ENCODE data around the gene TNFSF8. TPM values are rescaled to one million over a fixed set of nuclear protein-coding genes. Genes with fewer than 3 reads are reported as not detected.

Gene TNFSF8
- total and polyA plus RNA-seq, 2 of the 4 experiments (the other 2 are of a cell fraction), result not detected

DNA sequence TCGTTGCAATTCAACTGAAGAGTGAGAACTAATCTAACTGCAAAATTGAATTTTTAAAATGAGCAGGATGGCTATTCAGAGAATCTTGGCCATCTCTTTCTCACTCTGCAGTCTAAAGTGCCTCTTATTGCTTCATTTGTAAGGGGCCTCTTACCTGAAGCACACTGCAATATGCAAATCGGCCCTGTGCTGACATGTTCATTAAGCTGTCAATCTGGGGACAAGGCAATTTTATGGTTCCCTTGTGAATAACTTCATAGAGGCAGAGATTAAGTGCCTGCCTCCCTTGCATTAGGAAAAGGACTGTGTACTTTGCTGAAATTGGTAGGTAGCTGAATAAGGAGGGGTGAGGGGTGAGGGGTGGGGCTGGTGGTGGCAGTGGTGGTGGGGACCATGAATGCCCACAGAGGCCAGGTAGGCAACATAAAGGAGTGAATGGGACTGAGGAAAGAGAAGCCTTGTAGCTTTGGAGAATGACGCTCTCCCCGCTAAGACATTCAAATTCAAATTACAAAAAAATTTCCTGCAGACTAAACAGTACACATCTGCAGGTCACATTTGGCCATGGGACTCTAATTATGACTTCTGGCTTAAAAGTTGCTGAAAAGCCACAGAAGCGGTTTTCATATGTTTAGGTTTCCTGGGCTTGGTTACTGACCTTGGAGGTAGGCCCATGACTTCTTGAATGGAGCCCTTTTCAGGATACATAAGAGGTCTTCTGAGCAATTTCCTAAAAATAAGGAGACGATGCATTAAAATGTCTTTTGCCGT, 25.0 kb downstream of the TNFSF8 start:
- no peak for ATAC-seq (ENCODE audit: low read depth)
- intact Hi-C loops (cut with micrococcal nuclease), result loop anchor here (10.0 kb wide), 2 partner anchors 471 to 501 kb away; no protein-coding TSS in a partner anchor
- H2BK20ac ChIP-seq (ENCODE audit: low read depth, low read length), result no peak overlapping the region
- H3K36me3 ChIP-seq (ENCODE audit: control insufficient read depth, insufficient read depth, low read length), result no peaks in the 10 kb centered on the region
- no peak overlapping the region for H3K4me2 ChIP-seq (ENCODE audit: low read depth, low read length)
- CTCF ChIA-PET, result interaction anchor here (1.7 to 2.6 kb wide), 5 partner anchors 10 to 252 kb away, joined by 5 to 19 read pairs (median 7); no protein-coding TSS in a partner anchor
- H2BK15ac ChIP-seq (ENCODE audit: low read depth, low read length), result no peak overlapping the region
- no peak overlapping the region for H2AFZ ChIP-seq (replicated peaks; ENCODE audit: low read length, poor library complexity)
- no peaks in the 10 kb centered on the region for H3K9me3 ChIP-seq (ENCODE audit: control insufficient read depth, insufficient read depth, low read length)
- peaks cover 3% of the 10 kb centered on the region; the same call in 1 of the 2 replicates for H4K20me1 ChIP-seq (ENCODE audit: insufficient read depth, low read length)
- no peak overlapping the region for H3K9ac ChIP-seq (ENCODE audit: low read depth, low read length)
- H3K14ac ChIP-seq (replicated peaks; ENCODE audit: low read depth, low read length), result no peak overlapping the region
- H2AK5ac ChIP-seq (ENCODE audit: low read depth, low read length), result no peak overlapping the region
- H3K4me3 ChIP-seq (ENCODE audit: insufficient read depth, low read depth, low read length), result no peak overlapping the region
- no peak overlapping the region for H2AK9ac ChIP-seq (replicated peaks; ENCODE audit: low read depth, low read length, poor library complexity)
- H2BK120ac ChIP-seq (ENCODE audit: low read depth, low read length), result no peak overlapping the region
- no peak overlapping the region for H3K4ac ChIP-seq (ENCODE audit: low read depth, low read length)
- POLR2A ChIA-PET (ENCODE audit: unreplicated experiment), result no interaction called here
- no peak overlapping the region for H2BK5ac ChIP-seq (ENCODE audit: low read depth, low read length, poor library complexity, severe bottlenecking)
- no TSS peak for BruUV-seq (replicated peaks)
- TF ChIP-seq MXI1 (IDR thresholded peaks at IDR 0.05; ENCODE audit: borderline replicate concordance, low read depth, low read length) (no peak), FOS (IDR thresholded peaks at IDR 0.05; ENCODE audit: low read depth, low read length) (no peak), RAD21 (IDR thresholded peaks at IDR 0.05; ENCODE audit: low read length) (no peak), NFE2L2 (IDR thresholded peaks at IDR 0.05; ENCODE audit: low read depth, low read length) (no peak), CHD1 (IDR thresholded peaks at IDR 0.05; ENCODE audit: low read depth, low read length) (no peak), POLR2A (IDR thresholded peaks at IDR 0.05; ENCODE audit: low read depth, low read length) (no peak), SMC3 (IDR thresholded peaks at IDR 0.05; ENCODE audit: low read depth, low read length) (no peak), RCOR1 (IDR thresholded peaks at IDR 0.05; ENCODE audit: insufficient replicate concordance, low read length) (no peak), MAZ (IDR thresholded peaks at IDR 0.05; ENCODE audit: borderline replicate concordance, low read depth, low read length) (no peak), CEBPB (IDR thresholded peaks at IDR 0.05; ENCODE audit: low read depth, low read length) (no peak)
- TF ChIP-seq, protein P1, sequence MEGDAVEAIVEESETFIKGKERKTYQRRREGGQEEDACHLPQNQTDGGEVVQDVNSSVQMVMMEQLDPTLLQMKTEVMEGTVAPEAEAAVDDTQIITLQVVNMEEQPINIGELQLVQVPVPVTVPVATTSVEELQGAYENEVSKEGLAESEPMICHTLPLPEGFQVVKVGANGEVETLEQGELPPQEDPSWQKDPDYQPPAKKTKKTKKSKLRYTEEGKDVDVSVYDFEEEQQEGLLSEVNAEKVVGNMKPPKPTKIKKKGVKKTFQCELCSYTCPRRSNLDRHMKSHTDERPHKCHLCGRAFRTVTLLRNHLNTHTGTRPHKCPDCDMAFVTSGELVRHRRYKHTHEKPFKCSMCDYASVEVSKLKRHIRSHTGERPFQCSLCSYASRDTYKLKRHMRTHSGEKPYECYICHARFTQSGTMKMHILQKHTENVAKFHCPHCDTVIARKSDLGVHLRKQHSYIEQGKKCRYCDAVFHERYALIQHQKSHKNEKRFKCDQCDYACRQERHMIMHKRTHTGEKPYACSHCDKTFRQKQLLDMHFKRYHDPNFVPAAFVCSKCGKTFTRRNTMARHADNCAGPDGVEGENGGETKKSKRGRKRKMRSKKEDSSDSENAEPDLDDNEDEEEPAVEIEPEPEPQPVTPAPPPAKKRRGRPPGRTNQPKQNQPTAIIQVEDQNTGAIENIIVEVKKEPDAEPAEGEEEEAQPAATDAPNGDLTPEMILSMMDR (conservative IDR thresholded peaks at IDR 0.05; ENCODE audit: low read depth, low read length), result no peak
- TF ChIP-seq, protein P2, sequence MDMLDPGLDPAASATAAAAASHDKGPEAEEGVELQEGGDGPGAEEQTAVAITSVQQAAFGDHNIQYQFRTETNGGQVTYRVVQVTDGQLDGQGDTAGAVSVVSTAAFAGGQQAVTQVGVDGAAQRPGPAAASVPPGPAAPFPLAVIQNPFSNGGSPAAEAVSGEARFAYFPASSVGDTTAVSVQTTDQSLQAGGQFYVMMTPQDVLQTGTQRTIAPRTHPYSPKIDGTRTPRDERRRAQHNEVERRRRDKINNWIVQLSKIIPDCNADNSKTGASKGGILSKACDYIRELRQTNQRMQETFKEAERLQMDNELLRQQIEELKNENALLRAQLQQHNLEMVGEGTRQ (IDR thresholded peaks at IDR 0.05; ENCODE audit: low read depth, low read length), result no peak
- dilution Hi-C loops (cut with HindIII; ENCODE audit: low sequenced_read_pairs, unreplicated experiment), result no loop called here
- no peak overlapping the region for H3K27ac ChIP-seq (ENCODE audit: insufficient read depth, low read length)
- H3K9me1 ChIP-seq (ENCODE audit: insufficient read depth, low read length), result peaks cover 19% of the 10 kb centered on the region
- no peak overlapping the region for H4K5ac ChIP-seq (ENCODE audit: low read depth, low read length)
- H3K18ac ChIP-seq (ENCODE audit: low read depth, low read length), result no peak overlapping the region
- H3K27me3 ChIP-seq (ENCODE audit: control insufficient read depth, insufficient read depth, low read length), result no peaks in the 10 kb centered on the region
- H3K23ac ChIP-seq (ENCODE audit: low read depth, low read length), result no peak overlapping the region
- no peak overlapping the region for H3K56ac ChIP-seq (ENCODE audit: extremely low read depth, insufficient read depth, low read length)
- no peak overlapping the region for H4K91ac ChIP-seq (ENCODE audit: insufficient read depth, low read depth, low read length)
- 83% methylated on average over 2 of the region's 7 CpGs; no CpG with 5 or more reads in 1 of the 2 experiments for WGBS, 2 experiments (ENCODE audit: extremely low coverage in 2 of 2, insufficient read length in 1 of 2)
- H3K4me1 ChIP-seq (ENCODE audit: control insufficient read depth, insufficient read depth, low read length), result peaks cover 31% of the 10 kb centered on the region
- no peaks in the 10 kb centered on the region for H3K79me1 ChIP-seq (ENCODE audit: low read depth in 1 of 2, low read length in 2 of 2)
- in situ Hi-C loops (cut with MboI; ENCODE audit: low sequenced_read_pairs), result loop anchor here (5.0 to 10.0 kb wide), 2 partner anchors 168 to 501 kb away; no protein-coding TSS in a partner anchor
- no peak overlapping the region for H4K8ac ChIP-seq (ENCODE audit: low read depth in 2 of 2, low read length in 2 of 2)
- no peak for DNase-seq

All from IMR-90 (cell line).